22Rv1 (cell line): ENCODE measurements around the gene AP1S2.
A peak's percentile ranks its signal among the peaks of the same experiment; 100 is the strongest.

Experiments used
- H3K27ac ChIP-seq: fragments of 450-650 bp; 2 replicates; pipeline ENCODE4 v1.5.1; 2017
- ZFX ChIP-seq: fragments of 450-650 bp; IDR thresholded peaks from 2 replicates; pipeline ENCODE4 v1.6.1; 2017; ENCODE audit warnings: antibody characterized with exemption, borderline replicate concordance
- TF ChIP-seq, protein P1 (sequence below): fragments of 450-650 bp; IDR thresholded peaks from 2 replicates; pipeline ENCODE4 v1.5.1; 2017; ENCODE audit warnings: mild to moderate bottlenecking

The AP1S2 gene

DNA sequence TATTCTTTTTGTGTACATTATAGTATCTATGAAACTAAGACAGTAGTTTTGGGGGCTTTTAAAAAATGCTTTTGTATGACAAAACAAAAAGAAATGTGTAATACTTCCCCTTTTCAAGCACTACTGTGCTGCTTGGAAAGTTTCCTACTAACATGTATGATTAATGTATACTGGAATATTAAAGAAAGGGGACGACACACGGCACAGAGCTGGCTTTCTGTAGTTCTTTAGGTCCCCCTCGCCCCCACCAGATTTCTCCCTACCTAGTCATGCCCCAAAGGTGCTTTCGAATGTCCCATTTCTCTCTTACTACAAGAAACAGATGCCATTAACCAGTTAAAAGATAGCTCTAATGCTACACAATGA, 1.6 kb upstream of the AP1S2 start:
- TF ChIP-seq, protein P1, sequence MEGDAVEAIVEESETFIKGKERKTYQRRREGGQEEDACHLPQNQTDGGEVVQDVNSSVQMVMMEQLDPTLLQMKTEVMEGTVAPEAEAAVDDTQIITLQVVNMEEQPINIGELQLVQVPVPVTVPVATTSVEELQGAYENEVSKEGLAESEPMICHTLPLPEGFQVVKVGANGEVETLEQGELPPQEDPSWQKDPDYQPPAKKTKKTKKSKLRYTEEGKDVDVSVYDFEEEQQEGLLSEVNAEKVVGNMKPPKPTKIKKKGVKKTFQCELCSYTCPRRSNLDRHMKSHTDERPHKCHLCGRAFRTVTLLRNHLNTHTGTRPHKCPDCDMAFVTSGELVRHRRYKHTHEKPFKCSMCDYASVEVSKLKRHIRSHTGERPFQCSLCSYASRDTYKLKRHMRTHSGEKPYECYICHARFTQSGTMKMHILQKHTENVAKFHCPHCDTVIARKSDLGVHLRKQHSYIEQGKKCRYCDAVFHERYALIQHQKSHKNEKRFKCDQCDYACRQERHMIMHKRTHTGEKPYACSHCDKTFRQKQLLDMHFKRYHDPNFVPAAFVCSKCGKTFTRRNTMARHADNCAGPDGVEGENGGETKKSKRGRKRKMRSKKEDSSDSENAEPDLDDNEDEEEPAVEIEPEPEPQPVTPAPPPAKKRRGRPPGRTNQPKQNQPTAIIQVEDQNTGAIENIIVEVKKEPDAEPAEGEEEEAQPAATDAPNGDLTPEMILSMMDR = no peak
- no peak for TF ChIP-seq ZFX
- H3K27ac ChIP-seq = peak overlapping the region; percentile 91

DNA sequence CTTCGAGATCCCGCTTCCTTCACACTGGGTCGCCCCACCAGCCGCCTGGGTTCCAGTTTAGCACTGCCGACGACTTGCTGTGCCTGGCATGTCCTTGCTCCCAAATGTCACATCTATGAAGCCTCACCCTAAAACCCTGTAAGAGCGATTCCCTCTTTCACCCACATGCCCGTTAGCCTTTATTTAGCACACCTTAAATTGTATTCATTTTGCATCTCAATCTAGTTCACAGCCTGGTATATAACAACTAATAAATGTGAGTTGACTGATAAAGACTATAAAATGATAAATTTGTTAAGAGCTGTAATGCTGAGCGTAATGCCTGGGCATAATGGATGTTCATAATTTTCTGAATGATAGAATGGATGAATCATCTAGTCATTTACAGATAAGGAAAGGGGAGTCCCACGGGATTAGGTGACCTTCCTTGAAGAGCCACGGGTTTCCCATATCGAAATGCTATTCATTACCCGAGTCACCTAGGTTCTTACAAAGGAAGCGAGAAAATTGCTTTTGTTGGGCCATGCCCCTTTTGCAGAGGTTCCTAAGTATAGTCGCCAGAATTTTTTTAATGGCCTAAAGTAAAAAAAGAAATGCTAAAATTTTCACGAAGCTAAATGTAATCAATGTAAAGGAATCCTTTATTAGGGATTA, 1.1 kb upstream of the AP1S2 start:
- peak overlapping the region; percentile 91 for H3K27ac ChIP-seq
- TF ChIP-seq, protein P1 = no peak
- no peak for TF ChIP-seq ZFX

DNA sequence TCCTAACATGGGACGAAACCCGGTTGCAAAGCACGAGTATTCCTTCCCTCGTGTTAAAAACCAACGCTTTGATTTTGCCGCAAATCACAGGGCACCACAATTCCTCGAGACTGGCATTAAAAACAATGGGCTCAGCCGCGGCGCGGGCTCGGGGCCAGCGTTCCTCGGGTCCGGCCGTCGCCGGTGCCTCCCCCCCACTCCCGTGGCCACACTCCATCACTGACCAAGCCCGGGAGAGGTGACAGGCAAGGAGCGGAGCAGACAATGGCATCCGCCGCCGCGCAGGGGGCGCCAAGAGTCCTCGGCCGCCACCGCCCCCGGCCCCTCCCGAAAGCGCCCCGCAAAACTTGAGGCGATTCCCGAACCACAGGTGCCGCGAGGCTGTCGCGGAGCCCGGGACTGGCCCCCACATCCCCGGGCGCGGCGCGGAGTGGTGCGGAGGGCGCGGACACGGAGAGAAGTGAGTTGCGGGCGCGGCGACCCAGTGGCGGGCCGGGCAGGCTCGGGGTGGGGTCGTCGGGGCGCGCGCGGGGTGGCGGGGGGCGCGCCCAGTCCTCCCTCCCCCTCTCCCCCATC, 445 bp downstream of the AP1S2 start:
- H3K27ac ChIP-seq = peak overlapping the region; percentile 91
- TF ChIP-seq, protein P1 = peak; percentile 45
- TF ChIP-seq ZFX = no peak

DNA sequence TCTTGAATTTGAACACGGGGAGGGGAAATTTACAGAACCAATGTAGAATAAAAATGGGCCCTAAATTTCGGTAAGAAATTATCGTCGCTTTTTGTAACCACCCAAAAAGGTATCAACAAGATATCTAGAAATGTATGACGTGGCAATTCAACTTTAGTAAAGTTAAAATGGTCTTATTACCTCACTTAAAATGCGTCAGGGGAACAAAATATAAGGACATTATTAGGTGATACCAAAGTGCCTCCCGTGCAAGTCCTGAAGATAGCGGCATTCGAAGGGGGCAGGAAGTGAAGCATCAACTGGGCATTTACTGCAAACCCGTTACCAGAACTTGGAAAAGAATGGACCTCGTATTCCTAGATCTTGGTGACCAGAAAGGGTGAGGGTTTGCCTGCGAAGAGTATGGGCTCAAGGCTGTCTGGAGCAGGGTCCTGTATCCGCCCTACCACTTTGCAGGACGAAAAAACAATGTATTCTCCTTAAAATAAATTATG, 980 bp downstream of the AP1S2 start:
- H3K27ac ChIP-seq = no peak overlapping the region
- TF ChIP-seq, protein P1 = no peak
- TF ChIP-seq ZFX = no peak

DNA sequence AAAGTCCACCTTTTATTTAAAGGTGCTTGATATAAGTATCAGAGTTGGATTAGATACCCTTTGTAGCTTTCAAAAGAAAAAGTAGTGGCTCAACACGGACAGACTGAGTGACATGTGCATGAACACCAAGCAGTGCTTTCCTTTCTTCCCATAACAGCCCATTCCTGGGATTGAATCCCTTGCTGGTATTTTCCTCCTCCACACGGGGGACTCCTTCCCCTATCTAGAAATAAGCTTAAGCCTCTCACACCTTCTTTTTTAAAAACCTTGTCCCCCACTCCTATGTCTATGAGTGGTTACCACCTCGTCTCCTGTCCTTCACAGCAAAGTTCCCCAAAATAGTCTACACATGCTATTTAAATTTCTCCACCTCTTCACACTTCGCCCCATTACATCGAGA, 5.1 kb downstream of the AP1S2 start:
- H3K27ac ChIP-seq = no peak overlapping the region

DNA sequence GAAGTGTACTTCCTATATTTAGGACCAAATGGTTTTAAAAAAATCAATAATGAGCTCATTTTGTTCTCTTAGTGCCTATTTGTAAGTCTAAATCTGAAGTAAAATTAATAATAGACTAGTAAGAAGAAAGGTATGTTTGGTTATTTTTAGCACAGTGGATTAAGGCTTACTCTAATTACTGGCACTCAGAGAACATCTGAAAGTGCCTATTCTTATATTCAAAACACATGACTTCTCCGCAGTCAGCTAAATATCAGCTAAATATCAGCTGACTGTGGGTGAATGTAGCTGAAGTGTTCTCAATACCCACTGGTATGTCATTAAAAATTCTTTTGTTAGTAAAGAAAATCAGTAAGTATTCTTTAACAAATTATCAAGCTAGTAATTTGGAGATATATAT, 6.0 kb downstream of the AP1S2 start:
- TF ChIP-seq ZFX = no peak
- TF ChIP-seq, protein P1 = no peak
- no peak overlapping the region for H3K27ac ChIP-seq

More for the DNA sequence above, 5.1 kb downstream of the AP1S2 start:
- no peak for TF ChIP-seq ZFX
- TF ChIP-seq, protein P1 = no peak

DNA sequence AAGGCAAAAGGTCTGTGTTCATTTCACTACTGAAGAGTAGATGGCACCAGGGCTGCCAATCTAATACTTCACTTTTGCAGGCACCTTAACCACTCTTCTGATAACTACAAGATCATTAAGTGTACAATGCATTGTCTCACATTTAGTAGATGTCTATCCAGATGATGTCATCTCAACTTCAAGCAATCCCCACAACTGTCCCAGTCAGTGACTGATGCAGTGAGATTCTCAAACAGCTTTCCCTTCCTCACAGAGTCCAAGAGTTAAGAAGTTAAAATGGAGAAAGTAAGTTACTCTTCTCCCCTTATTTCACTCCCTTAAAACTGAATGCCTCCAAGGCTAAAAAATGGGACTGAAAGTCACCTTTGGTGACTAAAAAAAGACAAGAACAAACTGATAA, 10.7 kb downstream of the AP1S2 start:
- no peak for TF ChIP-seq ZFX
- TF ChIP-seq, protein P1 = no peak
- H3K27ac ChIP-seq = no peak overlapping the region
